Right lobe of liver (tissue), 4 donors: ENCODE results near the gene LCA5.

Source experiments
- CTCF ChIP-seq, 4 donors: fragments of 200-600 bp in 3 of 4; fragments of 450-650 bp in 1 of 4; IDR thresholded peaks; one replicate each; pipeline versions ENCODE4 v1.5.1 to v1.8.0; 2016 to 2022; ENCODE audit warnings: antibody characterized with exemption in 4 of 4, mild to moderate bottlenecking in 2 of 4
- POLR2A ChIP-seq: fragments of 450-650 bp; IDR thresholded peaks from one replicate; pipeline ENCODE4 v1.6.1; 2017; ENCODE audit warnings: antibody characterized with exemption, mild to moderate bottlenecking
- donor health status: DM: no; HTN: no; CAD: no.
- donor health status: DM: no; HTN: no; CAD: no.
- donor health status: DM: no; HTN: yes; CAD: no.

DNA sequence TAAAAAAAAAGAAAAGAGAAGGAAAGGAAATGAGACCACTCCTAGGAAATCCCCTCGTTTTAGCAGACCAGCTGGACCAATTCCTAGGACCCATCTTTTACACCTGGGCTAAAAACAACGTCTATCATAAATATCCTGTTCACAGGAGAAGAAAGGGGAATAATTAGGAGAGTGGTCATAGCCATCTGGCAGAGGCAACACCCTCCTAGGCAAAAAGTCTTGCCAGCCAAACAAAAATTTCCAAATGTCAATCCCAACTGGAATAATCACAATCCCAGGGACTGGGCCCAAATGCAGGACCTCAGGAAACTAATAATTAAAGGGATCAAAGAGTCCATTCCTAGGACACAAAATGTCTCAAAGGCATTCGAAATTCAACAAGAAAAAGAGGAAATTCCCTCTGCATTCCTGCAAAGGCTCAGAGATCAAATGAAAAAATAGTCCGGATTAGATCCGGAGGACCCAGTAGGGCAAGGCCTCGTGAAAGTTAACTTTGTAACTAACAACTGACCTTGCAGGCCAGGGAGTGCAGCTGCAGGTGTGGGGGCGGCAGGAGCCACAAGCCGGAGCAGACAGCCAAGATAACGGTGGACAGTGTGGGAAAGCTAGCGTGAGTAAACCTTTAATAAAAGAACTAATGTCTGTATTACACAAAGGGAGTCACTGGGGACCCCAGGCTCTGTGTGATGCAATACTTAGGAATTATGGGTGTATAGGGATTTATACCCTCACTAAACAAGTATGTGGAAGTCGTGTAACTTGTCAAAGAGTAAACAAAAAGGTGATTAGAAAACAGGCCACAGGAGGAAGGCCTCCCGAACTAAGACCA, 11.7 kb downstream of the LCA5 start:
- TF ChIP-seq CTCF (IDR thresholded peaks at IDR 0.05) (no peak), POLR2A (no peak)
